HEK293 (cell line): ENCODE results near the gene NSUN6.

Experiments used
- CTCF ChIA-PET: fragments of 350-600 bp; formaldehyde crosslinking; extraction: SDS; loops from one replicate; lab custom pipeline; 2021; ENCODE audit warnings: antibody characterized with exemption; lab: Yijun Ruan, JAX
- POLR2A ChIA-PET: fragments of 300-600 bp; formaldehyde crosslinking; extraction: SDS; loops from one replicate; lab custom pipeline; 2020; ENCODE audit warnings: antibody characterized with exemption, inconsistent platforms; lab: Yijun Ruan, JAX
- H3K27ac ChIP-seq: fragments of 200-500 bp; sonication (Bioruptor generic); 2 replicates; pipeline ENCODE4 v1.5.1; 2014; ENCODE audit warnings: low read depth, low read length, control low read depth, inconsistent platforms; ENCODE audit errors: extremely low read depth
- H3K36me3 ChIP-seq, 2 experiments: fragments of 200-500 bp in 1 of 2; sonication (Bioruptor generic) in 1 of 2; 1 replicate in 1 of 2; 2 replicates in 1 of 2; pipeline ENCODE4 v1.5.1; 2014 to 2017; ENCODE audit warnings: inconsistent platforms in 2 of 2, low read length in 2 of 2; ENCODE audit not compliant: control insufficient read depth in 2 of 2, insufficient read depth in 1 of 2
- H3K4me1 ChIP-seq: fragments of 200-500 bp; sonication (Bioruptor generic); 2 replicates; pipeline ENCODE4 v1.5.1; 2014; ENCODE audit warnings: mild to moderate bottlenecking, low read length, inconsistent platforms; ENCODE audit not compliant: control insufficient read depth, insufficient read depth
- H3K4me3 ChIP-seq: 2 replicates; pipeline ENCODE4 v1.5.1; 2011; ENCODE audit warnings: low read depth, mild to moderate bottlenecking, control low read depth, low read length, moderate library complexity
- H3K9me3 ChIP-seq: fragments of 200-500 bp; sonication (Bioruptor generic); 2 replicates; pipeline ENCODE4 v1.5.1; 2014; ENCODE audit warnings: low read depth, low read length, inconsistent platforms; ENCODE audit not compliant: control insufficient read depth, insufficient read depth
- FEZF1 ChIP-seq: fragments of 450-650 bp; formaldehyde crosslinking; IDR thresholded peaks from 2 replicates; pipeline ENCODE4 v1.5.1; 2016; ENCODE audit warnings: missing biosample characterization, missing genetic modification characterization
- HOXC10 ChIP-seq: sonication (generic); formaldehyde crosslinking; IDR thresholded peaks from 2 replicates; pipeline ENCODE4 v1.8.1; 2023; ENCODE audit warnings: mild to moderate bottlenecking, missing genetic modification reagents
- PRDM2 ChIP-seq: fragments of 450-650 bp; formaldehyde crosslinking; IDR thresholded peaks from 2 replicates; pipeline ENCODE4 v1.5.1; 2016; ENCODE audit warnings: missing biosample characterization, missing genetic modification characterization, borderline replicate concordance
- SCRT2 ChIP-seq: fragments of 450-650 bp; formaldehyde crosslinking; IDR thresholded peaks from 2 replicates; pipeline ENCODE4 v1.5.1; 2016; ENCODE audit warnings: missing biosample characterization, missing genetic modification characterization
- TSHZ1 ChIP-seq: fragments of 450-650 bp; formaldehyde crosslinking; IDR thresholded peaks from 2 replicates; pipeline ENCODE4 v1.5.1; 2016; ENCODE audit warnings: missing biosample characterization, missing genetic modification characterization, borderline replicate concordance
- ZBTB21 ChIP-seq: fragments of 450-650 bp; formaldehyde crosslinking; IDR thresholded peaks from 2 replicates; pipeline ENCODE4 v1.5.1; 2017; ENCODE audit warnings: missing biosample characterization, missing genetic modification characterization
- ZNF140 ChIP-seq: fragments of 450-650 bp; formaldehyde crosslinking; IDR thresholded peaks from 2 replicates; pipeline ENCODE4 v1.5.1; 2016; ENCODE audit warnings: missing biosample characterization, missing genetic modification characterization
- ZNF157 ChIP-seq: fragments of 450-650 bp; formaldehyde crosslinking; IDR thresholded peaks from 2 replicates; pipeline ENCODE4 v1.5.1; 2016; ENCODE audit warnings: missing biosample characterization, missing genetic modification characterization
- ZNF292 ChIP-seq: fragments of 450-650 bp; formaldehyde crosslinking; IDR thresholded peaks from 2 replicates; pipeline ENCODE4 v1.5.1; 2016; ENCODE audit warnings: low read depth, missing biosample characterization, missing genetic modification characterization, borderline replicate concordance
- ZNF350 ChIP-seq: fragments of 450-650 bp; formaldehyde crosslinking; IDR thresholded peaks from 2 replicates; pipeline ENCODE4 v1.5.0; 2017; ENCODE audit warnings: missing biosample characterization, mild to moderate bottlenecking, missing genetic modification characterization
- ZNF473 ChIP-seq: fragments of 450-650 bp; formaldehyde crosslinking; IDR thresholded peaks from 2 replicates; pipeline ENCODE4 v1.5.1; 2017; ENCODE audit warnings: missing biosample characterization, missing genetic modification characterization
- ZNF518A ChIP-seq: fragments of 450-650 bp; formaldehyde crosslinking; conservative IDR thresholded peaks from 2 replicates; pipeline ENCODE4 v1.5.1; 2016; ENCODE audit warnings: low read depth, missing biosample characterization, missing genetic modification characterization
- ZNF621 ChIP-seq: fragments of 450-650 bp; formaldehyde crosslinking; IDR thresholded peaks from 2 replicates; pipeline ENCODE4 v1.5.1; 2017; ENCODE audit warnings: missing biosample characterization, missing genetic modification characterization
- ZNF701 ChIP-seq: fragments of 450-650 bp; formaldehyde crosslinking; IDR thresholded peaks from 2 replicates; pipeline ENCODE4 v1.5.1; 2016; ENCODE audit warnings: missing biosample characterization, missing genetic modification characterization
- ZNF776 ChIP-seq: fragments of 450-650 bp; formaldehyde crosslinking; IDR thresholded peaks from 2 replicates; pipeline ENCODE4 v1.5.0; 2017; ENCODE audit warnings: missing biosample characterization, missing genetic modification characterization, borderline replicate concordance
- ZNF837 ChIP-seq: fragments of 450-650 bp; formaldehyde crosslinking; IDR thresholded peaks from 2 replicates; pipeline ENCODE4 v1.5.1; 2016; ENCODE audit warnings: missing biosample characterization, missing genetic modification characterization

Gene NSUN6

GRCh38 chr10:18539335-18539734 lies 112.1 kb downstream of the NSUN6 start:
- Histone ChIP-seq H3K4me3 (no peak overlapping the region), H3K4me1 (no peaks in the 10 kb centered on the region), H3K27ac (no peak overlapping the region), H3K9me3 (no peaks in the 10 kb centered on the region), H3K36me3 (peaks cover 19 to 36% of the 10 kb centered on the region in 2 experiments)
- TF ChIP-seq ZNF292 (no peak), ZNF701 (tag by site-specific recombination) (no peak), ZBTB21 (no peak), FEZF1 (tag by site-specific recombination) (no peak), ZNF473 (no peak), ZNF776 (tag by site-specific recombination) (no peak), ZNF518A (tag by site-specific recombination) (no peak), SCRT2 (tag by site-specific recombination) (no peak), HOXC10 (CRISPR knock-in tag) (no peak), TSHZ1 (tag by site-specific recombination) (no peak), ZNF837 (tag by site-specific recombination) (no peak), ZNF350 (tag by site-specific recombination) (no peak), PRDM2 (tag by site-specific recombination) (no peak), ZNF621 (no peak), ZNF140 (no peak), ZNF157 (tag by site-specific recombination) (no peak)
- POLR2A ChIA-PET, result no interaction called here
- CTCF ChIA-PET, result no interaction called here
